ES-I3 (cell line): ENCODE measurements around the gene MAPK9.
"Not testable (repeated sequence)": the region's sequence is repeated elsewhere in the genome, so short reads cannot be mapped to it uniquely, and the experiment has no call there.

Experiments used
- H3K36me3 ChIP-seq: 2 replicates; pipeline ENCODE4 v1.6.1; 2013; ENCODE audit warnings: mild to moderate bottlenecking, low read length, control low read depth, moderate library complexity; ENCODE audit not compliant: insufficient read depth
- H3K4me1 ChIP-seq: 2 replicates; pipeline ENCODE4 v1.6.1; 2013; ENCODE audit warnings: mild to moderate bottlenecking, control low read depth, low read length; ENCODE audit not compliant: insufficient read depth
- H3K9ac ChIP-seq: 2 replicates; pipeline ENCODE4 v1.6.1; 2013; ENCODE audit warnings: low read depth, mild to moderate bottlenecking, low read length, moderate library complexity
- H3K9me3 ChIP-seq: 2 replicates; pipeline ENCODE4 v1.6.1; 2013; ENCODE audit warnings: mild to moderate bottlenecking, low read length, moderate library complexity; ENCODE audit not compliant: control insufficient read depth, insufficient read depth

Gene MAPK9

GRCh38 chr5:180215783-180216630, 75.9 kb downstream of the MAPK9 start:
- Histone ChIP-seq H3K36me3 (no peaks in the 10 kb centered on the region), H3K9me3 (peaks cover 4% of the 10 kb centered on the region; the same call in 1 of the 2 replicates), H3K4me1 (no peaks in the 10 kb centered on the region), H3K9ac (no peak overlapping the region)

GRCh38 chr5:180214870-180215770, 76.8 kb downstream of the MAPK9 start:
- no peaks in the 10 kb centered on the region for H3K4me1 ChIP-seq
- H3K36me3 ChIP-seq: no peaks in the 10 kb centered on the region
- H3K9ac ChIP-seq: no peak overlapping the region
- H3K9me3 ChIP-seq: peaks cover 4% of the 10 kb centered on the region; the same call in 1 of the 2 replicates

DNA sequence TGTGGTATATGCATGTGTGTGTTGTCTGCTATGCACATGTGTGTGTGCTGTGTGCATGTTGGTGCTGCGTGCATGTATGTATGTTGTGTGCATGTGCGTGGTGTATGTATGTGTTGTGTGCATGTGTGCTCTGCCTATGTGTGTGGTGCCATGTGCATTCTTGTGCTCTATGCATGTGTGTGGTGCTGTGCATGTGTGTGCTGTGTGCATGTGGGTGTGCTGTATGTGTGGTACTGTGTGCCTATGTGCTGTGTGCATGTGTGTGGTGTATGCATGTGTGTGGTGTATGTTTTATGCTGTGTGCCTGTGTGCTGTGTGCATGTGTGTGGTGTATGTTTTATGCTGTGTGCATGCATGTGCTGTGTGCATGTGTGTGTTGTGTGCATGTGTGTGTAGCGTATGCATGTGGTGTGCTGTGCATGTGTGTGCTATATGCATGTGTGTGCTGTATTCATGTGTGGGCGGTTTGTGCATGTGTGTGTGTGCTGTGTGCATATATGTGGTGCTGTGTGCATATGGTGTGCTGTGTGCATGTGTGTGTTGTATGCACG, 78.2 kb downstream of the MAPK9 start:
- H3K4me1 ChIP-seq: no peaks in the 10 kb centered on the region
- no peaks in the 10 kb centered on the region for H3K36me3 ChIP-seq
- H3K9ac ChIP-seq: no peak overlapping the region
- H3K9me3 ChIP-seq: peaks cover 4% of the 10 kb centered on the region; the same call in 1 of the 2 replicates

GRCh38 chr5:180213256-180213600, 78.7 kb downstream of the MAPK9 start:
- Histone ChIP-seq H3K4me1 (no peaks in the 10 kb centered on the region), H3K9me3 (peaks cover 4% of the 10 kb centered on the region; the same call in 1 of the 2 replicates), H3K36me3 (no peaks in the 10 kb centered on the region), H3K9ac (no peak overlapping the region)

DNA sequence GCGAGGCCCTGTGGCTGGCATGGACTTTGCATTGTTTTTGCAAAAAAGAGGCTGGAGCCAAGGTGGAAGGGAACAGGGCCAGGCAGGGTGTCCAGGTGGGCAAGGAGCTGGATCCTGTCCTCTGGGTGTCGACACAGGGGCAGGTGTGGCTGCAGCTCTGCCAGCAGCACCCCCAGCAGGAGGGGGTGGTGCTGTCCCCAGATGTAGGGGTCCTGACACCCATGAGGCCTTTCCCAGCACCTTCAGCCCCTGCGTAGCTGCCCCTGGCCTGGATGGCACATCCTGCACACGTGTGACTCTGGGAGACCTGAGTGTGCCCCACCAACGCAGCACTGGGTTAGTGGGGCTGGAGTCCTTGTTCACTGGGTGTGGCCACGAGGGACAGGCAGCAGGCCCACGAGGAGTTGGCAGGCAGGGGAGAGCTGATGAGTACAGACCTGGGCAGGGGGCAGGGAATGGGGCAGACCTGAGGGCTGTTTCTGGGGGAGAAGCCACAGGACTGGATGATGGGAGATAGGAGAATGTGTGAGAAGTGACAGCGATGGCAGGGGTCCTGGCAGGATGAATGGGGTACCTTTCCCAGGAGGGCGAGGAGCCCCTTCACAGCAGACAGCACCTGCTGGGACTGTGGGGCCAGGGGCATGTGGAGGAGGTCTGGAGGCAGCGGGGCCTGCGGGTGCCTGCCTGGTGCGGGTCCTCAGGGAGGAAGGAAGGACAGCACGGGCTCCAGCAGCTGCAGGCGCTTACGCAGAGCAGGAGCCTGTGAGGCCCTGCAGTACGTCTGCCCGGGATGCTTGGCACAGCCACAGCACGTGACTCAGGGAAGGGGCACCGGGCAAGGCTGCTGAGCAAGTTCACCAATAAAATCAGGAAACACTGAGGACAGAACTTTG, 79.3 kb downstream of the MAPK9 start:
- Histone ChIP-seq H3K36me3 (no peaks in the 10 kb centered on the region), H3K9ac (no peak overlapping the region), H3K9me3 (peaks cover 4% of the 10 kb centered on the region; the same call in 1 of the 2 replicates), H3K4me1 (no peaks in the 10 kb centered on the region)

DNA sequence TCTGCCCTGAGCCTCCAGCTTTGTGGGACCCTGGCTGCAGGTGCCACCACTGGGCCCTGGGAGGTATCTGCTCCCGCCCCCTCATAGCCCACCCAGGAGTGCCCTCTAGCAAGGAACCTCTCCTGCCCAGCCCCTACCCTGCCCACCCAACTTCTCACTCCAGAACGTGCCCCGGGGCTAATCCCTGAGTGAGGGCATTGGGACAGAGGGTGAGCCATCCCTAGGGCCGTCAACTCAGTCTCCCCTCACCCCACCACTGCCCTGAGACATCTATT, 80.2 kb downstream of the MAPK9 start:
- Histone ChIP-seq H3K9ac (no peak overlapping the region), H3K36me3 (no peaks in the 10 kb centered on the region), H3K4me1 (no peaks in the 10 kb centered on the region), H3K9me3 (peaks cover 4% of the 10 kb centered on the region; the same call in 1 of the 2 replicates)

GRCh38 chr5:180210961-180211760, 80.7 kb downstream of the MAPK9 start:
- Histone ChIP-seq H3K9me3 (no peaks in the 10 kb centered on the region), H3K9ac (no peak overlapping the region), H3K4me1 (no peaks in the 10 kb centered on the region), H3K36me3 (no peaks in the 10 kb centered on the region)

DNA sequence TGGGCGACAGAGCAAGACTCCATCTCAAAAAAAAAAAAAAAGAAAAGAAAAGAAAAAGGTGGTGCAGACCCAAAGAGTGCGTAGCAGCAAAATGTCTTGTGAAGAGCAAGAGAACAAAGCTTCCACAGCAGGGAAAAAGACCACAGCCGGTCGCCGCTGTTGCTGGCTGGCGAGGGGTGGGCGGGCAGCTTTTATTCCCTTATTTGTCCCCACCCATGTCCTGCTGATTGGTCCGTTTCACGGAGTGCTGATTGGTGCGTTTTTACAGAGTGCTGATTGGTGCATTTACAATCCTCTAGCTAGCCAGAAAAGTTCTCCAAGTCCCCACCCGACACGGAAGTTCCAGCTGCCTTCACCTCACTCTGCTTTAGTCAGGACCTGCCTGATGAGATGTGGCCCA, 81.8 kb downstream of the MAPK9 start:
- H3K9ac ChIP-seq, H3K4me1 ChIP-seq, H3K9me3 ChIP-seq, H3K36me3 ChIP-seq: not testable (repeated sequence)

DNA sequence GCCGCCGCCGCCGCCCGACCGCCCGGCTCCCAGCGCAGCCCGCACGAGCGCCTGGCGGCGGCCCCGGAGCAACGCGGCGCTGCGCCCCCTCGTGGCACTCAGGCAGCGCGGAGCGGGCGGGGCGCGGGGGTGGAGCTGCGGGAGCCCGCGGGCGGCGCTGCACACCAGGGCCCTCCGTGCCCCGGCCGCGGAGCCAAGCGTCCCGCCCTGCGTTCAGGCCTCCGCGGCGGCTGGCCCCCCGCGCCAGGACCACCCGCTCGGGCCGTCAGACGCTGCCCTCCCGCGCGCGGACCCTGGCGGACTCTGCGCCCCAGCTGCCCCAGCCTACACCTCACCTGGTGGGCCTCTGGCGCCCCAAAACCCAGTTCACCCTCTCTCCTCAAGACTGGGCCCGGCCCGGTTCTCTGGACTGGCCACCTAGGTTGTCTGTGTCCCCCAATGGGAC, 82.7 kb downstream of the MAPK9 start, which contains the start of gene RASGEF1C:
Gene RASGEF1C (minus strand): TSS at position 75 of the 445 bp plus-strand sequence. CDS start 71,159 bp downstream, outside the sequence.
- Histone ChIP-seq H3K36me3 (no peaks in the 10 kb centered on the region), H3K4me1 (no peaks in the 10 kb centered on the region), H3K9me3 (no peaks in the 10 kb centered on the region), H3K9ac (peak within 1 kb of the TSS; percentile 44; the same call in 1 of the 2 replicates)

- Histone ChIP-seq H3K4me1 (no peaks in the 10 kb centered on the region), H3K9ac (peak overlapping the region; percentile 39; the same call in 1 of the 2 replicates)
Measured at GRCh38 chr5:180208435-180209081, 83.3 kb downstream of the MAPK9 start.

GRCh38 chr5:180208038-180208434, 83.8 kb downstream of the MAPK9 start:
- Histone ChIP-seq H3K4me1 (no peaks in the 10 kb centered on the region), H3K9ac (peak overlapping the region; percentile 39; the same call in 1 of the 2 replicates), H3K36me3 (no peaks in the 10 kb centered on the region), H3K9me3 (no peaks in the 10 kb centered on the region)

More at GRCh38 chr5:180208435-180209081, 83.3 kb downstream of the MAPK9 start:
- Histone ChIP-seq H3K9me3 (no peaks in the 10 kb centered on the region), H3K36me3 (no peaks in the 10 kb centered on the region)

GRCh38 chr5:180207593-180207992, 84.3 kb downstream of the MAPK9 start:
- Histone ChIP-seq H3K36me3 (no peaks in the 10 kb centered on the region), H3K4me1 (no peaks in the 10 kb centered on the region), H3K9ac (peak overlapping the region; percentile 39; the same call in 1 of the 2 replicates), H3K9me3 (no peaks in the 10 kb centered on the region)

GRCh38 chr5:180206993-180207392, 84.9 kb downstream of the MAPK9 start:
- no peak overlapping the region for H3K9ac ChIP-seq
- no peaks in the 10 kb centered on the region for H3K4me1 ChIP-seq
- no peaks in the 10 kb centered on the region for H3K9me3 ChIP-seq
- no peaks in the 10 kb centered on the region for H3K36me3 ChIP-seq
